ENCODE data around the gene EGFR.

EGFR gene

DNA sequence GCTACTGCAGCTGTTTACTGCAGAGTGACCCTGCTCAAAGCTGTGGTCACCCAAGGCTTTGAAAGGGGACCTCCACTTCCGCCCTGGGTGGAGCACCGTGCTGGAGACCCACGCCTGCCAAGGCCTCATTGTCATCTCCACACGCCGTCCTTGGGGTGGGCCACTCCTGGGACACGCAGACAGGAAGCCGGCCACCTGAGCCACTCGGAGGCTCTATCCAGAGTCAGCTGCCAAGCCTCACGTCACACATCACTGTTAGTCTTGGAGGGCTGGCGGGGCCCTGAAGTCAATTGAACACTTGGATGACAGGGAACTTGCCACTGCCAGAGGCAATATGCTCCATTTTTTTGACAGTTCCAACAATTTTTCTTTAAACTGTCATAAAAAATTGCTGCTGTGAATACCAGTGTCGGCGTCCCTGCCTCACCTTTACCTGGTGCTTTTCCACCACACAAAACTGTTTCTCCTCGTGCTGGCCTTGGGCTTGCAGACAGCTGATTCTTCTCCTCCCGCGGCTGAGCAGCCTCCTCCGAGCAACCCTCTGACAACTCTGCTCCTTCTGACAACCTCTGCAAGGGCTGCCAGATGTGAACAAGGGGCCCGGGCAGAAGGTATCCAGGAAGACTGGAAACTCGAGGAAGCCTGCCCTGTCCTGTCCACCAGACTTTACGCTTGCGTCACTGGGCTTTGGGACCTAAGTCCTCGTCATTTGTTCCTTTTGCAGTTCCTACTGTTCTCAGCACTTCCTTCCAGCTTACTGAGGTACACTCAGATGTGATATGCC is 81.9 kb downstream of the EGFR start:
- Histone ChIP-seq H3K4me1 (peaks cover 0 to 51% (median 29%) of the 10 kb centered on the region in 4 donors), H3K27ac (peak overlapping the region in 1 of 2 donors; percentile 22), H3K27me3 (no peaks in the 10 kb centered on the region), H3K36me3 (no peaks in the 10 kb centered on the region), H3K4me3 (no peak overlapping the region), H3K9me3 (no peaks in the 10 kb centered on the region)
- TF ChIP-seq, protein P1, sequence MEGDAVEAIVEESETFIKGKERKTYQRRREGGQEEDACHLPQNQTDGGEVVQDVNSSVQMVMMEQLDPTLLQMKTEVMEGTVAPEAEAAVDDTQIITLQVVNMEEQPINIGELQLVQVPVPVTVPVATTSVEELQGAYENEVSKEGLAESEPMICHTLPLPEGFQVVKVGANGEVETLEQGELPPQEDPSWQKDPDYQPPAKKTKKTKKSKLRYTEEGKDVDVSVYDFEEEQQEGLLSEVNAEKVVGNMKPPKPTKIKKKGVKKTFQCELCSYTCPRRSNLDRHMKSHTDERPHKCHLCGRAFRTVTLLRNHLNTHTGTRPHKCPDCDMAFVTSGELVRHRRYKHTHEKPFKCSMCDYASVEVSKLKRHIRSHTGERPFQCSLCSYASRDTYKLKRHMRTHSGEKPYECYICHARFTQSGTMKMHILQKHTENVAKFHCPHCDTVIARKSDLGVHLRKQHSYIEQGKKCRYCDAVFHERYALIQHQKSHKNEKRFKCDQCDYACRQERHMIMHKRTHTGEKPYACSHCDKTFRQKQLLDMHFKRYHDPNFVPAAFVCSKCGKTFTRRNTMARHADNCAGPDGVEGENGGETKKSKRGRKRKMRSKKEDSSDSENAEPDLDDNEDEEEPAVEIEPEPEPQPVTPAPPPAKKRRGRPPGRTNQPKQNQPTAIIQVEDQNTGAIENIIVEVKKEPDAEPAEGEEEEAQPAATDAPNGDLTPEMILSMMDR (IDR thresholded peaks at IDR 0.05) = no peak
- intact Hi-C loops (cut with DNase I; ENCODE audit: low total_unique reads) = no loop called here
- DNase-seq = peak; percentile 71 to 81

DNA sequence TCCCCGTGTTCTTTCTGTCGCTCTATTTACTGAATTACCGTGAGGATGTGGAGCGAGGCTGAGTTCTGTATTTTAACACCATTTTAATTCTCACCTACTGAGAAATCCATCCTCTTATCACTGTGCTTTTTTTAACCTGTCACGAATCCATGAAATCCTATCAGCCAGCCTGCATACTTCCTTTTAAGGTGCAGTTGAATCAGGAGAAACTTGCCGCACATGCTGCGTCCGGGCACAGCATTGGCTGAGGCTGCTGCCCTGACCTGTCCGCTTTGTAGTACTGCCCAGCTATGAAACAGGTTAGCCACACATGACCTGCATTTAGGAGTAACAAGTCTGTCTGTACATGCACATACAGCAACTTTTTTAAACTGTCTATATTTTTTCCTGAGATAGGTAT is 82.5 kb downstream of the EGFR start:
- Histone ChIP-seq H3K4me3 (no peak overlapping the region), H3K4me1 (peaks cover 0 to 57% (median 31%) of the 10 kb centered on the region in 4 donors), H3K27ac (peak overlapping the region in 1 of 2 donors; percentile 22), H3K9me3 (no peaks in the 10 kb centered on the region), H3K27me3 (no peaks in the 10 kb centered on the region), H3K36me3 (no peaks in the 10 kb centered on the region)
- DNase-seq = no peak
- intact Hi-C loops (cut with DNase I; ENCODE audit: low total_unique reads) = no loop called here
- TF ChIP-seq, protein P1 (IDR thresholded peaks at IDR 0.05) = no peak

DNA sequence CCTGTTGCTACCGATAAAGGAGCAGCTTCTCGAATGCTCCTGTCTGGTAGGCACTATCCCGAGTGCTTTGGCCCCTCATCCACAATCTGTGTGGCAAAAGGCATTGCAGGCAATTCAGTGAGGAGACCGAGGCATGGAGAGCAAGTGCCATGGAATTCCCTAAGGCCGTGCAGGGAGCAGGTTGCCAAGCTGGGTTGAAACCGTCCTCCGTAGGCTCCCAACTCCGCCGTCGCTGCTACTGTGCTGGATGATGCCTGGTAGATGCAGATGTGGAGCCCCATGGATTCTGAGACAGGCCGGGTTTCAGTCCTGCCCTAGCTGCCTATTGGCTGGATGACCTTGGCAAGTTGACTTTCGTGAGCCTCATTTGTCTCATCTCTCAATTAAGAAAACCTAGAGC is 85.3 kb downstream of the EGFR start:
- Histone ChIP-seq H3K9me3 (no peaks in the 10 kb centered on the region), H3K27ac (no peak overlapping the region), H3K27me3 (no peaks in the 10 kb centered on the region), H3K4me1 (peaks cover 0 to 60% (median 30%) of the 10 kb centered on the region in 4 donors), H3K4me3 (no peak overlapping the region), H3K36me3 (no peaks in the 10 kb centered on the region)
- intact Hi-C loops (cut with DNase I; ENCODE audit: low total_unique reads) = no loop called here
- DNase-seq = peak in 1 of 2 donors; percentile 16
- TF ChIP-seq, protein P1 (IDR thresholded peaks at IDR 0.05) = no peak

DNA sequence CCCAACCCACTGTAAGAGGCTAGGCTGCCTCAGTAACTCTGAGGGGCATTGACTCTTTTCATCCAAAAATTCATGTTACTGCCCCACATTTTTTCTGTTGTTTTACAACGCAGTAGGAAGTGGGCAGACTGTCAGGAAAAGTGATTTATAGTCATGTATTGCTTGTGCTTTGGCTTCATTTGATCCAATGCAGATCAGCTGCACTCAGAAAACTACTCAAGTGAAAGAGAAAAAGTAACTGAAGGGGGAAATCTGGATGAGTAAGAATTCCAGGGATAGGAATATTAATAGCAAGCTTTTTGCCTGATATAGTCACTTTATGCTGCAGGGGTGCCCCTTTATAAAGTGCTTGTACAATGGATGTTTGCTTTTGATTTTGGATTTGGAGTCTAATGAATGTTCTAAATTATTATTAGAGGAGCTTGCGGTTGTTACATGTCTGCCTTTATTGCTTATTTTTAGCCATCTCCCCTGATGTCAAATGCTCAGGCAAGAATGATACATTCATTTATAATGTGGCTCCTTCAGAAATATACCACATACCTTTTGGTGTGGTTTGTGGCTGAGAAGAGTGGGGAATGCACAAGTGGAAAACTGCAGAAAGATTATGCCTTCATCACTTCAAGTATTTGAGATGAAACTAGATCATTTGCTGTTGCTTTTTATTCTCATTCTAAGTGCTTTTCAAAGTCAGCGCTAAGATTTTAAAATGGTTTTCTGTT is 86.1 kb downstream of the EGFR start:
- Histone ChIP-seq H3K27ac (no peak overlapping the region), H3K4me1 (peaks cover 0 to 53% (median 27%) of the 10 kb centered on the region in 4 donors)

DNA sequence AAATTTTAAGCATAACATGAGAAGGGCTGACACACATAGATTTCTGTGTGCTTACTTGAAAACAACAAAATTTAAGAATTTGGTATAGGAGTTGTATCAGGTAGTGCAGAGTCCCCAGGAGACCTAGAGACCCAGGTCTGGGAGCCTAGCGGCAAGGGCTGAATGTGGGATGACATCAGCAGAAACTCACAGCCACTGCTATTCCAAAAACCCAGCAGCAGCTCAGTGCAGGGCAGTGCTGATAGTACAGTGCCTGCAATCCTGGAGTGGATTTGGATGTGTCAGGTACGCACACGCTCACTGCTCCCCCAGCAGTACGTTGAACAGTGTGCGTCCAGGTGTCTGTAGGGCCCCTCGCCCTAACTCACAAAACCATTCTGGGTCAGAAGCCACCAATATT is 87.1 kb downstream of the EGFR start:
- Histone ChIP-seq H3K27ac (no peak overlapping the region), H3K4me1 (peaks cover 0 to 51% (median 22%) of the 10 kb centered on the region in 4 donors), H3K4me3 (no peak overlapping the region), H3K36me3 (no peaks in the 10 kb centered on the region), H3K27me3 (no peaks in the 10 kb centered on the region), H3K9me3 (no peaks in the 10 kb centered on the region)
- TF ChIP-seq, protein P1 (IDR thresholded peaks at IDR 0.05) = no peak
- DNase-seq = peak in 1 of 2 donors; percentile 11
- intact Hi-C loops (cut with DNase I; ENCODE audit: low total_unique reads) = no loop called here

More for the DNA sequence above, 86.1 kb downstream of the EGFR start:
- Histone ChIP-seq H3K27me3 (no peaks in the 10 kb centered on the region), H3K9me3 (no peaks in the 10 kb centered on the region), H3K36me3 (no peaks in the 10 kb centered on the region), H3K4me3 (no peak overlapping the region)
- DNase-seq = no peak
- intact Hi-C loops (cut with DNase I; ENCODE audit: low total_unique reads) = no loop called here
- TF ChIP-seq, protein P1 (IDR thresholded peaks at IDR 0.05) = no peak

Data from tibial artery (tissue), 4 donors.